Adrenal gland (tissue), 5 donors: ENCODE data around the gene AWAT2.

Experiments
- POLR2A ChIP-seq, 2 donors: fragments of 450-650 bp; IDR thresholded peaks; one replicate each; pipeline ENCODE4 v1.6.1; 2017; ENCODE audit warnings: antibody characterized with exemption in 2 of 2, mild to moderate bottlenecking in 2 of 2, moderate library complexity in 1 of 2
- TF ChIP-seq, protein P1 (sequence below), 6 experiments: fragments of 450-650 bp in 4 of 6; fragments of 200-600 bp in 2 of 6; sonication (generic) in 1 of 6; IDR thresholded peaks; 1 replicate in 5 of 6; 2 replicates in 1 of 6; pipeline versions ENCODE4 v1.5.1 to v1.8.0; 2016 to 2021; ENCODE audit warnings: antibody characterized with exemption in 6 of 6, mild to moderate bottlenecking in 2 of 6, moderate library complexity in 1 of 6
- donor health status: DM: no; HTN: no; CAD: no.

DNA sequence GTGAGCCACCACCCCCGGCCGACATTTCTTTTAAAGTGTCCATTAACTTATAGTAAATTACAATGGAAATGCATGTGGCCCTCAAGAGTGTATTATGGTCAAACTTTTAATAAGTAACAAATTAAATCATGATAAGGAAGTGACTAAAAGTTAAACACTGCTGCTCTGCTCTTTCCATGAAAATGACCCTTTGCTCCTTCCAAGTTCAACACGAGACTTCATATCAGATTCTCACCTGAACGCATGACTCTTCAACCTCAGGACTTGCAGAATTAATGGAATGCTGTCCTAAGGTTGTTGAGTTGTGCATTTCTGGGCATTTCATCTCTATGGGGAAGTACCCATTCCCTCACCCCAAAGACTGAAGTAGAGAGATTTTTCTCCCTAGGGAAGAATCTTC lies 27.1 kb downstream of the AWAT2 start:
- TF ChIP-seq, protein P1, sequence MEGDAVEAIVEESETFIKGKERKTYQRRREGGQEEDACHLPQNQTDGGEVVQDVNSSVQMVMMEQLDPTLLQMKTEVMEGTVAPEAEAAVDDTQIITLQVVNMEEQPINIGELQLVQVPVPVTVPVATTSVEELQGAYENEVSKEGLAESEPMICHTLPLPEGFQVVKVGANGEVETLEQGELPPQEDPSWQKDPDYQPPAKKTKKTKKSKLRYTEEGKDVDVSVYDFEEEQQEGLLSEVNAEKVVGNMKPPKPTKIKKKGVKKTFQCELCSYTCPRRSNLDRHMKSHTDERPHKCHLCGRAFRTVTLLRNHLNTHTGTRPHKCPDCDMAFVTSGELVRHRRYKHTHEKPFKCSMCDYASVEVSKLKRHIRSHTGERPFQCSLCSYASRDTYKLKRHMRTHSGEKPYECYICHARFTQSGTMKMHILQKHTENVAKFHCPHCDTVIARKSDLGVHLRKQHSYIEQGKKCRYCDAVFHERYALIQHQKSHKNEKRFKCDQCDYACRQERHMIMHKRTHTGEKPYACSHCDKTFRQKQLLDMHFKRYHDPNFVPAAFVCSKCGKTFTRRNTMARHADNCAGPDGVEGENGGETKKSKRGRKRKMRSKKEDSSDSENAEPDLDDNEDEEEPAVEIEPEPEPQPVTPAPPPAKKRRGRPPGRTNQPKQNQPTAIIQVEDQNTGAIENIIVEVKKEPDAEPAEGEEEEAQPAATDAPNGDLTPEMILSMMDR (IDR thresholded peaks at IDR 0.05), result no peak
- TF ChIP-seq POLR2A (IDR thresholded peaks at IDR 0.05), result no peak
